HG02798 (cell line): ENCODE data around the gene OPALIN.

ENCODE experiments used
- ATAC-seq: cut with Tn5 transposase; IDR thresholded peaks from one replicate; pipeline ENCODE4 v1.9.1; 2021; ENCODE audit warnings: mild to moderate bottlenecking; ENCODE audit not compliant: unreplicated experiment, poor library complexity

OPALIN gene

GRCh38 chr10:96374985-96375830 is 16.4 kb upstream of the OPALIN start:
- peak; percentile 77 for ATAC-seq

- no peak for ATAC-seq
These were observed 15.8 kb upstream of the OPALIN start for GRCh38 chr10:96374639-96374984.

- ATAC-seq = no peak
These were observed 15.2 kb upstream of the OPALIN start for GRCh38 chr10:96374004-96374403.

GRCh38 chr10:96371356-96371755 is 12.6 kb upstream of the OPALIN start:
- ATAC-seq = no peak

GRCh38 chr10:96370584-96371157 is 11.9 kb upstream of the OPALIN start:
- ATAC-seq = no peak

GRCh38 chr10:96369890-96370583 is 11.2 kb upstream of the OPALIN start:
- ATAC-seq = no peak

GRCh38 chr10:96368971-96369370 is 10.2 kb upstream of the OPALIN start:
- ATAC-seq = no peak

- no peak for ATAC-seq
These were observed 8.7 kb upstream of the OPALIN start for GRCh38 chr10:96367470-96367869.

- ATAC-seq = no peak
These were observed 7.7 kb upstream of the OPALIN start for GRCh38 chr10:96366508-96366907.

- no peak for ATAC-seq
These were observed 6.8 kb upstream of the OPALIN start for GRCh38 chr10:96365571-96365970.

- no peak for ATAC-seq
These were observed 2.0 kb upstream of the OPALIN start for GRCh38 chr10:96360766-96361165.

- ATAC-seq = no peak
These were observed 1.5 kb upstream of the OPALIN start for GRCh38 chr10:96360331-96360730.

GRCh38 chr10:96359616-96360015 is 814 bp upstream of the OPALIN start:
- ATAC-seq = no peak

GRCh38 chr10:96357038-96357620 is 1.7 kb downstream of the OPALIN start:
- no peak for ATAC-seq

- ATAC-seq = no peak
These were observed 6.2 kb downstream of the OPALIN start for GRCh38 chr10:96352582-96352981.

- ATAC-seq = no peak
These were observed 6.8 kb downstream of the OPALIN start for GRCh38 chr10:96352027-96352426.

- no peak for ATAC-seq
These were observed 12.5 kb downstream of the OPALIN start for GRCh38 chr10:96346295-96346694.

GRCh38 chr10:96345222-96345621 is 13.6 kb downstream of the OPALIN start:
- no peak for ATAC-seq

GRCh38 chr10:96344178-96344577 is 14.6 kb downstream of the OPALIN start:
- ATAC-seq = no peak

- no peak for ATAC-seq
These were observed 16.4 kb downstream of the OPALIN start for GRCh38 chr10:96342402-96342801.
